Osteoblast (primary cell): ENCODE results near the gene GNAI1. TPM values are rescaled to one million over a fixed set of nuclear protein-coding genes. Genes with fewer than 3 reads are reported as not detected.
A peak's percentile ranks its signal among the peaks of the same experiment; 100 is the strongest.

Experiments
- DNase-seq: peaks from one replicate; pipeline ENCODE4 v3.0.0; 2011; ENCODE audit warnings: low spot score, mixed read lengths; ENCODE audit not compliant: insufficient read length; ENCODE audit errors: missing footprints
- H2AFZ ChIP-seq: 2 replicates; pipeline ENCODE4 v1.6.0; 2011; ENCODE audit warnings: mild to moderate bottlenecking, low read length
- H3K27ac ChIP-seq: 2 replicates; pipeline ENCODE4 v1.5.1; 2011; ENCODE audit warnings: mild to moderate bottlenecking, low read depth, low read length, moderate library complexity
- H3K27me3 ChIP-seq: 2 replicates; pipeline ENCODE4 v1.6.0; 2012; ENCODE audit warnings: mild to moderate bottlenecking, control low read depth, inconsistent platforms, low read length, moderate library complexity; ENCODE audit not compliant: insufficient read depth
- H3K36me3 ChIP-seq: 2 replicates; pipeline ENCODE4 v1.5.1; 2011; ENCODE audit warnings: mild to moderate bottlenecking, low read length, control low read depth, moderate library complexity; ENCODE audit not compliant: insufficient read depth
- H3K4me1 ChIP-seq: 2 replicates; pipeline ENCODE4 v1.5.1; 2011; ENCODE audit warnings: mild to moderate bottlenecking, low read length, control low read depth, moderate library complexity; ENCODE audit not compliant: insufficient read depth
- H3K4me2 ChIP-seq: 2 replicates; pipeline ENCODE4 v1.6.0; 2011; ENCODE audit warnings: mild to moderate bottlenecking, low read length; ENCODE audit not compliant: insufficient read depth
- H3K4me3 ChIP-seq: fragments of 200-600 bp; sonication (generic); 3 replicates; pipeline ENCODE4 v1.5.1; 2012; ENCODE audit warnings: mild to moderate bottlenecking, low read length, inconsistent platforms; ENCODE audit not compliant: insufficient read depth
- H3K79me2 ChIP-seq: 2 replicates; pipeline ENCODE4 v1.6.0; 2012; ENCODE audit warnings: mild to moderate bottlenecking, low read length, control low read depth, inconsistent platforms; ENCODE audit not compliant: insufficient read depth
- H3K9me3 ChIP-seq: 2 replicates; pipeline ENCODE4 v1.5.1; 2011; ENCODE audit warnings: low read depth, low read length, control low read depth
- H4K20me1 ChIP-seq: 2 replicates; pipeline ENCODE4 v1.6.0; 2012; ENCODE audit warnings: mild to moderate bottlenecking, low read length, control low read depth; ENCODE audit not compliant: insufficient read depth
- CTCF ChIP-seq: IDR thresholded peaks from 2 replicates; pipeline ENCODE4 v1.5.1; 2011; ENCODE audit warnings: mild to moderate bottlenecking, low read depth, low read length, moderate library complexity; ENCODE audit errors: extremely low read depth
- total RNA-seq: library from RNA; depleted of rRNA; stranded (reverse); fragments of >200 nt; gene quantifications from 2 replicates; pipeline ENCODE4 v1.2.3, GENCODE V29; 2012

The GNAI1 gene
- total RNA-seq, 1 donor: 36.2 TPM

- H3K79me2 ChIP-seq: no peaks in the 10 kb centered on the region
- no peak for TF ChIP-seq CTCF
- no peaks in the 10 kb centered on the region for H4K20me1 ChIP-seq
- no peaks in the 10 kb centered on the region for H3K9me3 ChIP-seq
- H3K27me3 ChIP-seq: no peaks in the 10 kb centered on the region
- H3K4me3 ChIP-seq: no peak overlapping the region
- H3K4me2 ChIP-seq: no peak overlapping the region
- DNase-seq: no peak
- no peak overlapping the region for H3K27ac ChIP-seq
- H3K36me3 ChIP-seq: no peaks in the 10 kb centered on the region
- peaks cover 10% of the 10 kb centered on the region for H3K4me1 ChIP-seq
- H2AFZ ChIP-seq: no peak overlapping the region
Observed at GRCh38 chr7:80224415-80224814, 89.8 kb downstream of the GNAI1 start.

DNA sequence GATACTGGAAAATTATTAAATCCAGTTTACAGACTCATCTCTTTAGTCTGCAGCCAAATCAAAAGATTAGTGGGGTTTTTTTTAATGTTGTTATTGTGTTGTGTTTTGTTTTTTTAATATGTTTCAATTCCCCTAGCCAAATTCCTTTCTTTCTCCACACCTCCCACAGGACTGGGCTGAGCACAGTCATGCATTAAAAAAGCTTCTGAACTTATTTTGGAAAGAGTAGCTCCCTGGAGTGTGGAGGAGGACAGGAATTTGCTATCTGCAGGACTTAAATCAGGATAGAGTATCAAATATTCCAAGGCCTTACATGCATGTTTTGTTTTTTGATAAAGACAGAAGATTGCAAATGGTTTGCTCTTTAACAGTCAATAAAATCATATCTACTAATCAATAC, 90.7 kb downstream of the GNAI1 start:
- Histone ChIP-seq H3K9me3 (no peaks in the 10 kb centered on the region), H3K27ac (no peak overlapping the region), H3K4me3 (no peak overlapping the region), H3K36me3 (no peaks in the 10 kb centered on the region), H3K79me2 (no peaks in the 10 kb centered on the region), H3K4me1 (peaks cover 10% of the 10 kb centered on the region), H2AFZ (no peak overlapping the region), H3K27me3 (no peaks in the 10 kb centered on the region), H3K4me2 (peak overlapping the region; percentile 3), H4K20me1 (no peaks in the 10 kb centered on the region)
- TF ChIP-seq CTCF: no peak
- DNase-seq: peak; percentile 81

- no peaks in the 10 kb centered on the region for H4K20me1 ChIP-seq
- no peak overlapping the region for H3K4me2 ChIP-seq
- no peaks in the 10 kb centered on the region for H3K36me3 ChIP-seq
- no peaks in the 10 kb centered on the region for H3K9me3 ChIP-seq
- H2AFZ ChIP-seq: no peak overlapping the region
- no peaks in the 10 kb centered on the region for H3K79me2 ChIP-seq
- no peak for TF ChIP-seq CTCF
- H3K4me3 ChIP-seq: no peak overlapping the region
- H3K27me3 ChIP-seq: no peaks in the 10 kb centered on the region
- no peak overlapping the region for H3K27ac ChIP-seq
- peaks cover 14% of the 10 kb centered on the region for H3K4me1 ChIP-seq
- no peak for DNase-seq
Observed at GRCh38 chr7:80226629-80227028, 92.0 kb downstream of the GNAI1 start.

DNA sequence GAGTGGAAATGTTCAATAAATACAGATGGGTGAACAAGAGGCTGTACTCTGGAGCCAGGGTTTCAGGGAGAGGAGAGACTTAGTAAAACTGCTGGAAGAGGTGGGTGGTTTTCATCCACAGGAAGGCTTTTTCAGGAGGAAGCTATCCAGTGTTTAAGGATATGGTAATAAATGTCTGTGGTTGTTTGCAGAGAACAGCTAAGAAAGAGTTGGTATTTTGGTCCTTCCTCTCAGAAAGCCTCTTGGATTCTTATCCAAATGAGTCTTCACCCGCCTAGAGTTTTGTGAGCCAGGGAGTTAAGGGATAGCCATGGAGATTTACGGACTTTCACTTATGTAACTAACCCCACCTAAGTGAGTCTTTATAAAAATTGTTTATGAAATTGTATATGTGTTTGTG, 95.7 kb downstream of the GNAI1 start:
- no peaks in the 10 kb centered on the region for H3K36me3 ChIP-seq
- no peak overlapping the region for H3K4me2 ChIP-seq
- no peaks in the 10 kb centered on the region for H3K27me3 ChIP-seq
- H3K9me3 ChIP-seq: no peaks in the 10 kb centered on the region
- no peak overlapping the region for H3K4me3 ChIP-seq
- H2AFZ ChIP-seq: no peak overlapping the region
- no peak for TF ChIP-seq CTCF
- H4K20me1 ChIP-seq: no peaks in the 10 kb centered on the region
- H3K79me2 ChIP-seq: no peaks in the 10 kb centered on the region
- H3K4me1 ChIP-seq: peaks cover 14% of the 10 kb centered on the region
- no peak overlapping the region for H3K27ac ChIP-seq
- no peak for DNase-seq
